K562 (cell line): ENCODE results near the gene PLOD1. TPM values are rescaled to one million over a fixed set of nuclear protein-coding genes. Genes with fewer than 3 reads are reported as not detected.

ENCODE experiments used
- ATAC-seq: fragments of 200-7000 bp; cut with Tn5 transposase; 3 replicates; pipeline ENCODE4 v1.9.1; 2020; ENCODE audit warnings: moderate library complexity
- BruUV-seq: library from RNA; stranded (reverse); fragments of 400-500 nt; replicated peaks from 2 replicates; lab custom pipeline; 2021; lab: Mats Ljungman, UMichigan
- CTCF ChIA-PET: fragments of 300-600 bp; formaldehyde crosslinking; extraction: SDS; loops from one replicate; lab custom pipeline; 2021; ENCODE audit warnings: low intra/inter-chr PET ratio; lab: Yijun Ruan, JAX
- POLR2A ChIA-PET: fragments of 300-600, 350-650 bp; sonication (Branson Sonifier 250); formaldehyde crosslinking; extraction: SDS; loops from one replicate; lab custom pipeline; 2021; ENCODE audit warnings: antibody characterized with exemption, inconsistent platforms; lab: Yijun Ruan, JAX
- DNase-seq, 4 experiments: peaks; one replicate each; pipeline versions ENCODE4 v3.0.0 to v3.0.0-alpha.2; 2011 to 2018; ENCODE audit warnings: low spot score in 3 of 4, mixed read lengths in 3 of 4; ENCODE audit errors: extremely low read depth in 1 of 4
- FAIRE-seq: peaks from 2 replicates; lab custom pipeline; 2011; peaks lifted over from hg19 to GRCh38; lab: Jason Lieb, UNC
- H2AFZ ChIP-seq: 2 replicates; pipeline ENCODE4 v1.6.0; 2011; ENCODE audit warnings: low read depth, low read length, control low read depth, inconsistent platforms
- H3K27ac ChIP-seq: fragments of 200-600 bp; 3 replicates; pipeline ENCODE4 v1.8.0; 2011; ENCODE audit warnings: low read depth, mild to moderate bottlenecking, control low read depth, inconsistent platforms, low read length, moderate library complexity, mixed read lengths; ENCODE audit errors: extremely low read depth
- H3K27me3 ChIP-seq, 2 experiments: fragments of 300-600 bp in 1 of 2; 2 replicates in 1 of 2; 3 replicates in 1 of 2; pipeline versions ENCODE4 v1.6.0 to v1.8.0; 2011; ENCODE audit warnings: inconsistent platforms in 2 of 2, low read length in 2 of 2, mild to moderate bottlenecking in 1 of 2, mixed read lengths in 1 of 2, moderate library complexity in 1 of 2; ENCODE audit not compliant: control insufficient read depth in 2 of 2, insufficient read depth in 2 of 2
- H3K36me3 ChIP-seq: fragments of 300-600 bp; 3 replicates; pipeline ENCODE4 v1.8.0; 2011; ENCODE audit warnings: mild to moderate bottlenecking, low read length, inconsistent platforms; ENCODE audit not compliant: control insufficient read depth, insufficient read depth
- H3K4me1 ChIP-seq, 2 experiments: fragments of 200-600 bp in 1 of 2; replicated peaks in 1 of 2; 2 replicates in 1 of 2; 3 replicates in 1 of 2; pipeline versions ENCODE4 v1.5.1 to v1.8.0; 2011; ENCODE audit warnings: inconsistent platforms in 2 of 2, low read length in 2 of 2, mild to moderate bottlenecking in 1 of 2, mixed read lengths in 1 of 2, moderate library complexity in 1 of 2; ENCODE audit not compliant: control insufficient read depth in 2 of 2, insufficient read depth in 2 of 2
- H3K4me2 ChIP-seq: 2 replicates; pipeline ENCODE4 v1.6.1; 2011; ENCODE audit warnings: low read length, control low read depth, inconsistent platforms, mixed read lengths; ENCODE audit not compliant: insufficient read depth
- H3K4me3 ChIP-seq: fragments of 200-600 bp; sonication (generic), shearing (Covaris generic); 2 replicates; pipeline ENCODE4 v1.5.1; 2016; ENCODE audit warnings: control low read depth, inconsistent platforms
- H3K79me2 ChIP-seq: fragments of 200-600 bp; 3 replicates; pipeline ENCODE4 v1.8.0; 2011; ENCODE audit warnings: low read length, inconsistent platforms; ENCODE audit not compliant: control insufficient read depth, insufficient read depth
- H3K9ac ChIP-seq, 2 experiments: 2 replicates each; pipeline versions ENCODE4 v1.6.0 to v1.6.1; 2011; ENCODE audit warnings: low read depth in 2 of 2, low read length in 2 of 2, control low read depth in 1 of 2, inconsistent platforms in 1 of 2, mild to moderate bottlenecking in 1 of 2, mixed read lengths in 1 of 2; ENCODE audit not compliant: insufficient read depth in 1 of 2
- H3K9me1 ChIP-seq: one replicate; pipeline ENCODE4 v1.6.0; 2011; ENCODE audit warnings: inconsistent platforms, mild to moderate bottlenecking, low read length, moderate library complexity; ENCODE audit not compliant: control insufficient read depth, insufficient read depth
- H3K9me3 ChIP-seq: replicated peaks from 2 replicates; pipeline ENCODE4 v1.5.1; 2011; ENCODE audit warnings: low read depth, low read length, inconsistent platforms; ENCODE audit not compliant: control insufficient read depth, insufficient read depth
- H4K20me1 ChIP-seq: replicated peaks from 2 replicates; pipeline ENCODE4 v1.6.1; 2011; ENCODE audit warnings: low read length, inconsistent platforms, mixed read lengths; ENCODE audit not compliant: control insufficient read depth, insufficient read depth
- CBFA2T3 ChIP-seq: fragments of 450-650 bp; IDR thresholded peaks from 2 replicates; pipeline ENCODE4 v1.6.1; 2017
- CTBP1 ChIP-seq: fragments of 450-650 bp; IDR thresholded peaks from 2 replicates; pipeline ENCODE4 v1.6.1; 2016; ENCODE audit warnings: borderline replicate concordance
- CTCFL ChIP-seq: IDR thresholded peaks from 2 replicates; pipeline ENCODE4 v1.6.1; 2011; ENCODE audit warnings: borderline replicate concordance, low read depth, mild to moderate bottlenecking, moderate library complexity, low read length; ENCODE audit not compliant: insufficient read depth, poor library complexity, severe bottlenecking
- MCM2 ChIP-seq: fragments of 450-650 bp; IDR thresholded peaks from 2 replicates; pipeline ENCODE4 v1.6.1; 2017; ENCODE audit warnings: low read depth, mild to moderate bottlenecking
- NCOA6 ChIP-seq: fragments of 450-650 bp; IDR thresholded peaks from 2 replicates; pipeline ENCODE4 v1.6.1; 2017; ENCODE audit warnings: mild to moderate bottlenecking
- POLR2G ChIP-seq: fragments of 200-400 bp; formaldehyde crosslinking; IDR thresholded peaks from 2 replicates; pipeline ENCODE4 v1.6.1; 2017; ENCODE audit warnings: low read depth, mild to moderate bottlenecking, antibody characterized with exemption, low read length, moderate library complexity
- WGBS: fragments of 100-300 bp; shearing (Covaris generic); methylation state at CpG from one replicate; pipeline ENCODE4 v1.1.6; 2016; ENCODE audit warnings: low coverage, mixed read lengths; ENCODE audit not compliant: insufficient coverage; ENCODE audit errors: missing lambda C conversion rate; 5-methylcytosine and 5-hydroxymethylcytosine counted together
- in situ Hi-C: fragments of 300-500 bp; cut with MboI; formaldehyde crosslinking; loops from 4 replicates; pipeline ENCODE4 v1.15.0; 2018; ENCODE audit warnings: inconsistent platforms, mixed read lengths
- intact Hi-C: fragments of 100-400 bp; cut with micrococcal nuclease; formaldehyde crosslinking; loops from 2 replicates; pipeline ENCODE4 v1.14.2; 2022
- polyA plus RNA-seq, 8 experiments: library from polyadenylated mRNA; depleted of rRNA in 4 of 8; stranded (reverse) in 5 of 8; unstranded in 3 of 8; fragments of >200 nt; fragmentation: Nextera tagmentation in 2 of 8; fragmentation: Illumina TruSeq in 1 of 8; extraction: Ambion mirVana in 2 of 8; extraction: Trizol in 1 of 8; gene quantifications; 2 replicates each; pipeline versions ENCODE4 v1.2.1 to v1.2.3, GENCODE V29; 2011 to 2014; ENCODE audit warnings: inconsistent platforms in 1 of 8, missing spikeins in 1 of 8
- total RNA-seq, 7 experiments: library from RNA; depleted of rRNA in 6 of 7; stranded (reverse); fragments of >200 nt in 6 of 7; fragmentation: Illumina TruSeq in 2 of 7; extraction: Trizol in 2 of 7; gene quantifications; 2 replicates each; pipeline versions ENCODE4 v1.2.1 to v1.2.3, GENCODE V29; 2011 to 2021; ENCODE audit warnings: low replicate concordance in 1 of 7

The PLOD1 gene
- total and polyA plus RNA-seq, 9 of the 15 experiments (the other 6 are each of a cell fraction or from before 2014, with no cell fraction given), result 16.6 to 90.8 (median 52.7) TPM

- no peak for FAIRE-seq
- Histone ChIP-seq H3K79me2 (no peaks in the 10 kb centered on the region), H3K9ac (peak overlapping the region in 1 of 2 experiments; percentile 75; a peak in 1 of 4 replicates), H3K4me3 (no peak overlapping the region), H3K4me2 (no peak overlapping the region), H3K9me3 (no peaks in the 10 kb centered on the region), H4K20me1 (no peaks in the 10 kb centered on the region), H3K27me3 (no peaks in the 10 kb centered on the region), H3K27ac (no peak overlapping the region), H3K36me3 (peaks cover 77% of the 10 kb centered on the region; the same call in 2 of the 3 replicates), H2AFZ (no peak overlapping the region), H3K4me1 (peaks cover 6 to 29% of the 10 kb centered on the region in 2 experiments; a peak in 4 of 5 replicates), H3K9me1 (peaks cover 4% of the 10 kb centered on the region)
- intact Hi-C loops (no loop called here), in situ Hi-C loops (no loop called here)
- 97% methylated on average over 13 of the region's 17 CpGs for WGBS
- no peak for ATAC-seq
- no TSS peak for BruUV-seq
- TF ChIP-seq CTBP1 (no peak), POLR2G (0 out of 2 replicates have a peak, but pooled peaks have one; percentile 17)
- POLR2A ChIA-PET, result interaction anchor here (0.5 to 5.2 kb wide), 5 partner anchors 8 to 155 kb away, joined by 3 to 74 read pairs (median 3); partner anchors contain the start of gene MFN2
- peak in 2 of 4 experiments; percentile 72 to 78 for DNase-seq
- CTCF ChIA-PET, result no interaction called here
Measured at GRCh38 chr1:11970441-11971185, 36.1 kb downstream of the PLOD1 start.

DNA sequence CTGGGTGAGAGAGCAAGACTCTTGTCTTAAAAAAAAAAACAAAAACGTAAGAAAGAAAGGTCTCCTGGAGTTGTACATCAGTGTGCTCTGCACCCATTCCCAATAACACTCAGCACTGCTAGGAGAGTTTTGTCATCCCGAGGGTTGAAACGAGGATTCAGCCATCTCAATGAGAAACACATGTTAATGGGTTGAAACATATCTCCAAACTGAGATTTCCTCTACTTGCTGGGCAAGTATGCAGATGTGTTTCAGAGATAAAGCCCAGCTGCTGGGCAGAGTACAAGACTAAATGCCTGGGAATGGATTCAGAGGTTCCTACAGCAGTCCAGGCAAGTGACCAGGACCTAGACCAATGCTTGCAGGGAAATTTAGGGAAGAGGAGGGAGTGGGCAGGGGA, 43.1 kb downstream of the PLOD1 start:
- in situ Hi-C loops, result no loop called here
- ChIA-PET CTCF (no interaction called here), POLR2A (interaction anchor here (1.1 to 4.7 kb wide), 5 partner anchors 10 to 69 kb away, joined by 3 to 38 read pairs (median 6); no protein-coding TSS in a partner anchor)
- Histone ChIP-seq H4K20me1 (no peaks in the 10 kb centered on the region), H3K9me3 (no peaks in the 10 kb centered on the region), H3K27ac (no peak overlapping the region), H3K36me3 (peaks cover 47% of the 10 kb centered on the region), H3K79me2 (peaks cover 23% of the 10 kb centered on the region), H3K9me1 (peaks cover 3% of the 10 kb centered on the region), H3K4me1 (peaks cover 24 to 40% of the 10 kb centered on the region in 2 experiments), H3K27me3 (no peaks in the 10 kb centered on the region), H3K4me3 (no peak overlapping the region), H2AFZ (no peak overlapping the region), H3K4me2 (no peak overlapping the region), H3K9ac (no peak overlapping the region)
- FAIRE-seq (no peak), ATAC-seq (no peak), DNase-seq (no peak)
- BruUV-seq, result no TSS peak
- 26% methylated on average over 3 of the region's 3 CpGs for WGBS
- intact Hi-C loops, result no loop called here
- TF ChIP-seq NCOA6, result no peak
- 0 out of 2 replicates have a peak, but pooled peaks have one; percentile 26 for TF ChIP-seq CBFA2T3
- no peak for TF ChIP-seq CTCFL
- no peak for TF ChIP-seq MCM2
